Raji (cell line): ENCODE measurements around the gene THSD7B.

Source experiments
- POLR2A ChIP-seq: IDR thresholded peaks from 2 replicates; pipeline ENCODE4 v1.6.1; 2011; ENCODE audit warnings: low read depth, low read length, control low read depth; ENCODE audit not compliant: insufficient read depth

THSD7B gene

DNA sequence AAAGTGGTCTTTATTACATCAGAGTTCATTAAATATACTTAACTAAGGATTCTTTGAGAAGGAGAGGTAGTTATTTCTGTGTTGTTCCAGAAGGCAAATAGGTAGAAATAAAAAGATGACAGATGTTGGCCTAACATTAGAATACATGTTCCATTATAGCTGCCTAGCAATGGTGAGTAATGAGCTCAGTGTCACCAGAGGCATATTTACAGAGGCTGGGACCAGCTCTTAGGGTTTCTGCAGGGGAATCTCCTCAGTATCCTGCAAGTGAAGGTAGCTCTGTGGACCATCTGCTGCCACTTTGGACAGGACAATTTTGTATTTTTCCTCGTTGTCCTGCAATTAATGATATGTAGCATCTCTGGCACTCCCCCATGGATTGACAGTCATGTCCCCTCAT, 416.0 kb downstream of the THSD7B start:
- TF ChIP-seq POLR2A, result no peak

DNA sequence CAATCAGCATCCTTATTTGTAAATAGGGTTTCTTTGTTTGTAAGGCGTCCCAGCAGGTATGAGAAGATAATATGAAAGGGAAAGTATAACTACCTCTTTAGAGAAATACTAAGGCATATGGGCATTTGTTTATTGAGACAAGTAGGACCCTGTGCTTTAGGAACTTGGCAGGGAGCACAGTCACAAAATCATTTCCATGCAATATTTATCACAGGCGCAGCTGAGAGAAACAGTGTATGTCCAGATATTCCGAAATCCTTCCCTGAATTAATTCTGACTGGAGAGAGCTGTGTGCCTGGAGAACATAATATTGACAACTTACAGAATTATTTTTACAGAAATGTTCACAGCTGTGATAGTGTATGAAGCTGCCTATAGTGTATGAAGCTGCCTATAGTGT, 416.7 kb downstream of the THSD7B start:
- no peak for TF ChIP-seq POLR2A

- TF ChIP-seq POLR2A, result no peak
Measured at GRCh38 chr2:137183206-137183898, 418.0 kb downstream of the THSD7B start.

- TF ChIP-seq POLR2A, result no peak
Measured at GRCh38 chr2:137185378-137186078, 420.2 kb downstream of the THSD7B start.

GRCh38 chr2:137187216-137187615, 421.9 kb downstream of the THSD7B start:
- TF ChIP-seq POLR2A, result no peak

GRCh38 chr2:137190411-137191195, 425.3 kb downstream of the THSD7B start:
- TF ChIP-seq POLR2A, result no peak

GRCh38 chr2:137192366-137193310, 427.3 kb downstream of the THSD7B start:
- no peak for TF ChIP-seq POLR2A

- TF ChIP-seq POLR2A, result no peak
Measured at GRCh38 chr2:137193401-137193800, 428.1 kb downstream of the THSD7B start.

- TF ChIP-seq POLR2A, result no peak
Measured at GRCh38 chr2:137194111-137194510, 428.8 kb downstream of the THSD7B start.

DNA sequence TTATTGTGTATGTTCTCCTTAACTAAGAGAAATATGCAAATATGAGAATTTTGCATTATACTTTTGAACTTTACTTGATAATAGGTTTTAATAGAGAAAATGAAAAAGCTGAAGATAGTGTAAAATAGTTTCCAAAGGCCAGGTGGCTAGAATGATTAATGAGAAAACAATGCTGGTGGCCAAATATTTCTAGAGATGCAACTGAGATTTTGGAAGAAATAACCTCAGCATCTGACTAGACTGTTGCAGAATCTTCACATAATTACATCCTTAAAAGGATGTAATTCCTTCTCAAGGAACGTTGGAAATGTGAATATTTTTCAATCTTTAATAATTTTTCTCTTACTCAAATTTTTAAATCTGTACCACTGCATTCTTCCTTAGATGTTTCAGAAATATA, 434.4 kb downstream of the THSD7B start:
- TF ChIP-seq POLR2A, result no peak

DNA sequence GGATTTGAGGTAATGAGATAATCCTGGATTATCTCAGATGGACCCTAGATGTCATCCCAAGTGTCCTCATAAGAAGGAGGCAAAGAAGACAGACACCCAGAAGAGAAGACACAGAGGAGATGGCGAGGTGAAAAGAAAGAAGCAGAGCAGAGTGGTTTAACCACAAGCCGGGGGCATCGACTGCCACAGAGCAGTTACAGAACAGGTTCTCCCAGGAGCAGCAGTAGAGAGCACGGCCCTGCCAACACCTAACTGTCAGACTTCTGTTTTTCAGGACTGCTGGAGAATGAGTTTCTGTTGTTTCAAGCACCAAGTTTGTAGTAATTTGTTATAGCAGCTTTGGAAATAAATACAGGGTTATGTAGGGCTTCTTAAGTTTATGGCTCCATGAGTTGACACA, 437.0 kb downstream of the THSD7B start:
- TF ChIP-seq POLR2A, result no peak

GRCh38 chr2:137205324-137205723, 440.0 kb downstream of the THSD7B start:
- TF ChIP-seq POLR2A, result no peak

DNA sequence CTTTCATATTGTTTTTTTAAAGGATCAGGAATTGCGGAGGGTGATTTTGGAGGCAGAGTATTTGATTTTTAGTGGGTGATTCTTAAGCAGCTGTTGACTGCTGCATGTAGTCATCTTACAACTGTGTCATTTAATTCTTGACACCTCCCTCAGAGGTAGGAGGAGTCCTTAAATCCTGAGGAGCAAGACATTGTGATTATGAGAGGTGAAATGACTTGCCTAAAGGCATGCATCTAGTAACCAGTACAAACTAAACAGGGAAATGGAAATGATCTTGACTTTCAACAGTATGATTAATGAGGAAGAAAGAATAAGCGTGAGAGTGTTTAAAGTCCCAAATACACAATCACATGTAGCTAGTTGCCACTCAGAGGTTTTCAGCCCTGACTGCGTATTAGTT, 440.7 kb downstream of the THSD7B start:
- TF ChIP-seq POLR2A, result no peak

DNA sequence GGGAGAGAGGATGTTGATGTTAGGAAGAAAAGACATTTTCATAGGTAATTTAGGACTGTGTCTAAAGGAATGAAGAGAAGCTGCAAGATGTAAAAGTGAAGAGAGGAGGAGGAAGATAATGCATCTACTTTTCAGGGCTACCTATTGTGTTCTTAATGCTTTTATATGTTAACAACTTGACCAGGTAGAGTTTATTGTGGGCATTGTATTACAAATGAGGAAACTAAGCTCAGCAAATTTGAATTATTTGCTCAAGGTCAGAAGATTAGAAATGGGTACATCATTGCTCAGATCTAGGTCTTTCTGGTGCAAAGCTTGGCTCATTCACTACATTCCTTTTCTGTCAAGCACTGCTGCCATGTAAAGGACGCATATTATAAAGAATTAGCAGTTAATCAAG, 441.7 kb downstream of the THSD7B start:
- TF ChIP-seq POLR2A, result no peak

GRCh38 chr2:137208431-137208891, 443.1 kb downstream of the THSD7B start:
- no peak for TF ChIP-seq POLR2A
